Rectal smooth muscle tissue (tissue), 1 donor: ENCODE measurements around the gene ATP6AP2.

Experiments used
- H3K27ac ChIP-seq: one replicate; pipeline ENCODE4 v1.7.0; 2013; ENCODE audit warnings: low read depth, low read length, inconsistent platforms
- H3K27me3 ChIP-seq: one replicate; pipeline ENCODE4 v1.7.0; 2013; ENCODE audit warnings: low read length; ENCODE audit not compliant: control insufficient read depth, insufficient read depth
- H3K36me3 ChIP-seq: one replicate; pipeline ENCODE4 v1.7.0; 2013; ENCODE audit warnings: low read length; ENCODE audit not compliant: control insufficient read depth, insufficient read depth
- H3K4me1 ChIP-seq: one replicate; pipeline ENCODE4 v1.7.0; 2013; ENCODE audit warnings: low read length; ENCODE audit not compliant: control insufficient read depth, insufficient read depth
- H3K4me3 ChIP-seq: one replicate; pipeline ENCODE4 v1.7.0; 2013; ENCODE audit warnings: low read length
- H3K9ac ChIP-seq: one replicate; pipeline ENCODE4 v1.7.0; 2013; ENCODE audit warnings: low read length

Gene ATP6AP2, protein sequence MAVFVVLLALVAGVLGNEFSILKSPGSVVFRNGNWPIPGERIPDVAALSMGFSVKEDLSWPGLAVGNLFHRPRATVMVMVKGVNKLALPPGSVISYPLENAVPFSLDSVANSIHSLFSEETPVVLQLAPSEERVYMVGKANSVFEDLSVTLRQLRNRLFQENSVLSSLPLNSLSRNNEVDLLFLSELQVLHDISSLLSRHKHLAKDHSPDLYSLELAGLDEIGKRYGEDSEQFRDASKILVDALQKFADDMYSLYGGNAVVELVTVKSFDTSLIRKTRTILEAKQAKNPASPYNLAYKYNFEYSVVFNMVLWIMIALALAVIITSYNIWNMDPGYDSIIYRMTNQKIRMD

GRCh38 chrX:40580537-40581335 is at the start of gene ATP6AP2:
Gene ATP6AP2 (plus strand): TSS chrX:40580970. CDS start chrX:40581066, 96 bp downstream.
- H3K36me3 ChIP-seq = no peaks in the 10 kb centered on the region
- H3K9ac ChIP-seq = no peak within 1 kb of the TSS
- H3K4me1 ChIP-seq = no peaks in the 10 kb centered on the region
- H3K27ac ChIP-seq = peak within 1 kb of the TSS; percentile 84
- peaks cover 3% of the 10 kb centered on the region for H3K27me3 ChIP-seq
- peak within 1 kb of the TSS; percentile 72 for H3K4me3 ChIP-seq

DNA sequence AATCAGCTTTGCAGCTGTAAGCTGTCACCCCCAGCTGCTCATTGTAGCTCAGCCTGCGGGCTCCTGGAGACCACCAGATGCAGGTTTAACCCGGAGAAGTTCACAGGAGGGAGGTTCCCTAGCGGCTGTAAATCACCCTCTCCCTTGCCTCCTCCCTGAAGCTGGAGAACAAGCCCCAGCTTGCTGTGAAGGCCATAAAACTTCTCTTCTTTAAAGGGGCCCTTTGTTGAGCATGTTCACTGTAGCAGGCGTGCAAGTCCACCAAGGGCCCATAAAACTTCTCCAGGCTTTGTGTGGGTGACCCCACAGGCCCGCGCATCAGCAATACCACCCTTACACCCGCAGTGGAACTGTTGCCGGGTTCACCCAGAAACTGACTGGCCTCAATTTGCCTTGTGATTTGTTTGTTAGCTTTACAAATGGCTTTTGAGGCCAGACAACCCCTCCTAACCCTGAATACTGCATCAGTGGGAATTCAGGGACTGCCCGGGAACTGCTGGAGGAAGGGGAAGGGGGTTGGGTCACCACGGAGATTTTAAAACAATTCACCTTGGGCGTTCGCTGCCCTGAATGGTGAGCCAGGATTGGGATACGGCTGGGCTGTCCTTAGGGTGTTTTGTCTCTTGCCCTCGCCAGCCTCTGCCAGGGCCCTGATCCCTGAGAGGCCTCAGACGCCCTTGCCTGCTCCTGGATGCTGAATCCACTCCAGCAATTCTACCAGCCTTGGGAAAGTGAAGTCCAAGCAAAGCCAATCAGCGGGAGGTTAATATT is 49.5 kb upstream of the ATP6AP2 start:
- Histone ChIP-seq H3K27ac (no peak overlapping the region), H3K4me3 (no peak overlapping the region), H3K4me1 (no peaks in the 10 kb centered on the region), H3K9ac (no peak overlapping the region), H3K27me3 (no peaks in the 10 kb centered on the region), H3K36me3 (no peaks in the 10 kb centered on the region)

DNA sequence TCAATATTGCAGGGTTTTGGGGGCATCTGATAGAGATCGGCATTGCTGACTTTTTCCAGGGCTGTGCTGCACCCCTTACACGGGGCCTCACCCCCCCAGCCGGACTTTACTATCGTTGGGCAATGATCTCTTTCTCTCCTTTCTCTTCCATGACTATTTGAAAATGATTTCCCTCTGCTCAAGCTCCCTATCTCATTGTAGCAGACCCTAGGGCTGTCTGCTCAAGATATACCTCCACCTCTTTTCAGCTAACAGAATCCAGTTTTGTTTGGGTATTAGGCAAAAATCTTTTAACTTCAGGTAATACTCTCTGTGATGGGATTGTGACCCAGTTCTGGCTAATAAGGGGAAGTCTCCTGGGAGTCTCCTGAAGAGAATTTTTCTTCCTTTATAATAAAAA is 43.5 kb upstream of the ATP6AP2 start:
- Histone ChIP-seq H3K9ac (no peak overlapping the region), H3K36me3 (no peaks in the 10 kb centered on the region), H3K4me3 (no peak overlapping the region), H3K27me3 (no peaks in the 10 kb centered on the region), H3K27ac (no peak overlapping the region), H3K4me1 (no peaks in the 10 kb centered on the region)

DNA sequence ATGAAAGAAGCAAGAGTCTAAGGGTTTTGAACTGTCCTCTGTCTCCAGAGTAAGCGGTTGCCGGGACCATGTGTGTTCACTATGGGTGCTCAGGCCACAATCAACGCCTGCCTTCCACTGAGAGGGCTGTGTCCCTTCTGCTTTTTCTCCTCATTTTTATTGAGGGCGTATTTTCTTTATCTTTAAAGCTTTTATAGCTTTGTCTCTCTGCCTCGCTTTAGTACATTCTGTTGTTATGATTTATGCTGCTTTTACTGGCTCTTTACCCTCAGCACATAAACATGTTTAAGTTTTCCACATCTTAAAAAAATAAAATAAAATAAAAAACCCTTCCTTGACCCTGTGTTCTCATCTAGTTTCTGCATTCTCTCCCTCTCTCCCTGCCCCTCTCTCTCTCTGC is 42.4 kb upstream of the ATP6AP2 start:
- H3K36me3 ChIP-seq = no peaks in the 10 kb centered on the region
- no peaks in the 10 kb centered on the region for H3K4me1 ChIP-seq
- no peaks in the 10 kb centered on the region for H3K27me3 ChIP-seq
- no peak overlapping the region for H3K9ac ChIP-seq
- no peak overlapping the region for H3K4me3 ChIP-seq
- H3K27ac ChIP-seq = no peak overlapping the region

- H3K4me1 ChIP-seq = no peaks in the 10 kb centered on the region
- H3K9ac ChIP-seq = no peak overlapping the region
- no peaks in the 10 kb centered on the region for H3K36me3 ChIP-seq
- H3K27me3 ChIP-seq = no peaks in the 10 kb centered on the region
- no peak overlapping the region for H3K4me3 ChIP-seq
- H3K27ac ChIP-seq = no peak overlapping the region
Measured at GRCh38 chrX:40539214-40540142, 41.3 kb upstream of the ATP6AP2 start.

GRCh38 chrX:40542208-40542607 is 38.6 kb upstream of the ATP6AP2 start:
- Histone ChIP-seq H3K36me3 (no peaks in the 10 kb centered on the region), H3K27me3 (no peaks in the 10 kb centered on the region), H3K27ac (no peak overlapping the region), H3K9ac (no peak overlapping the region), H3K4me3 (no peak overlapping the region), H3K4me1 (no peaks in the 10 kb centered on the region)

DNA sequence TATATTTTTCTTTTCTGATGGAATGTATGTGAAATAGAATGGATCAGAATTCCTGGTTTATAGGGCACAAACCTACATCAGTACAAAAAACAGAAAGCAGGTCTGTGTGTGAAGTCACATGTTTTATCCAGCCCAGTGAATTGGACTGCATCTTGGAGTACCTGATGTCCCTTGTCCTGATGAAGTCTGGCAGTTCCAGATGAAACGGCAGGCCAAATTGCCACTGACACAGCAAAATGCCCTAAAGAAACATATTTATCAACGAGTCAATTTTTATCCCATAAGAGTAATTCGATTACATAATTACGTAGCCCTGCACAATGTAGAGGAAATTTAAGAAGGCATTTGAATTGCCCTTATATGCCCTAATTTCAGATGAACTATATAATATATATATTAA is 37.8 kb upstream of the ATP6AP2 start:
- H3K36me3 ChIP-seq = no peaks in the 10 kb centered on the region
- H3K27me3 ChIP-seq = no peaks in the 10 kb centered on the region
- no peak overlapping the region for H3K9ac ChIP-seq
- no peak overlapping the region for H3K4me3 ChIP-seq
- no peak overlapping the region for H3K27ac ChIP-seq
- H3K4me1 ChIP-seq = no peaks in the 10 kb centered on the region

- no peak overlapping the region for H3K9ac ChIP-seq
- no peaks in the 10 kb centered on the region for H3K27me3 ChIP-seq
- H3K4me1 ChIP-seq = no peaks in the 10 kb centered on the region
- no peak overlapping the region for H3K27ac ChIP-seq
- no peak overlapping the region for H3K4me3 ChIP-seq
- no peaks in the 10 kb centered on the region for H3K36me3 ChIP-seq
Measured at GRCh38 chrX:40543661-40544328, 37.0 kb upstream of the ATP6AP2 start.

GRCh38 chrX:40544343-40545266 is 36.2 kb upstream of the ATP6AP2 start:
- no peak overlapping the region for H3K4me3 ChIP-seq
- no peaks in the 10 kb centered on the region for H3K36me3 ChIP-seq
- H3K4me1 ChIP-seq = no peaks in the 10 kb centered on the region
- no peak overlapping the region for H3K27ac ChIP-seq
- no peaks in the 10 kb centered on the region for H3K27me3 ChIP-seq
- H3K9ac ChIP-seq = no peak overlapping the region

GRCh38 chrX:40546870-40547269 is 33.9 kb upstream of the ATP6AP2 start:
- H3K27me3 ChIP-seq = no peaks in the 10 kb centered on the region

More at GRCh38 chrX:40546870-40547269, 33.9 kb upstream of the ATP6AP2 start:
- H3K9ac ChIP-seq = no peak overlapping the region
- no peaks in the 10 kb centered on the region for H3K4me1 ChIP-seq
- H3K36me3 ChIP-seq = no peaks in the 10 kb centered on the region
- no peak overlapping the region for H3K4me3 ChIP-seq
- H3K27ac ChIP-seq = no peak overlapping the region
